Breast epithelium (tissue), 4 donors: ENCODE data around the gene SERPINE1. TPM values are rescaled to one million over a fixed set of nuclear protein-coding genes. Genes with fewer than 3 reads are reported as not detected.

Source experiments
- DNase-seq, 2 donors: peaks; one replicate each; pipeline ENCODE4 v3.0.0-alpha.2; 2019; ENCODE audit warnings: low spot score in 2 of 2
- H3K27ac ChIP-seq, 2 donors: fragments of 200-600 bp; sonication (generic) in 1 of 2; one replicate each; pipeline ENCODE4 v1.5.1; 2016 to 2019; ENCODE audit warnings: mild to moderate bottlenecking in 1 of 2
- H3K27me3 ChIP-seq, 2 donors: fragments of 200-600 bp; sonication (generic) in 1 of 2; one replicate each; pipeline versions ENCODE4 v1.5.1 to v1.6.0; 2017 to 2019; ENCODE audit warnings: control low read depth in 1 of 2, mild to moderate bottlenecking in 1 of 2
- H3K36me3 ChIP-seq: fragments of 200-600 bp; one replicate; pipeline ENCODE4 v1.5.1; 2019
- H3K4me1 ChIP-seq, 2 donors: fragments of 200-600 bp; sonication (generic); one replicate each; pipeline ENCODE4 v1.5.1; 2016 to 2019; ENCODE audit warnings: control low read depth in 1 of 2
- H3K4me3 ChIP-seq, 3 donors: fragments of 200-600 bp; sonication (generic); 1 replicate in 2 of 3; 2 replicates in 1 of 3; pipeline ENCODE4 v1.5.1; 2016 to 2019; ENCODE audit warnings: mild to moderate bottlenecking in 3 of 3, moderate library complexity in 2 of 3
- H3K9me3 ChIP-seq, 2 donors: fragments of 200-600 bp; sonication (generic) in 1 of 2; one replicate each; pipeline ENCODE4 v1.5.1; 2016 to 2019; ENCODE audit warnings: control low read depth in 1 of 2
- POLR2A ChIP-seq: fragments of 450-650 bp; IDR thresholded peaks from one replicate; pipeline ENCODE4 v1.6.1; 2016; ENCODE audit warnings: antibody characterized with exemption, mild to moderate bottlenecking, moderate library complexity
- POLR2AphosphoS5 ChIP-seq, 3 donors: sonication (generic); formaldehyde crosslinking; IDR thresholded peaks; one replicate each; pipeline ENCODE4 v1.6.1; 2017; ENCODE audit warnings: antibody characterized with exemption in 3 of 3
- intact Hi-C: fragments of 100-400 bp; cut with DNase I; formaldehyde crosslinking; loops from one replicate; pipeline ENCODE4 v1.15.1; 2023; ENCODE audit warnings: low total_unique reads
- total RNA-seq, 3 donors: library from RNA; depleted of rRNA; stranded (reverse); fragments of >200 nt; gene quantifications; one replicate each; pipeline ENCODE4 v1.1.0, GENCODE V29; 2016
- TF ChIP-seq, protein P1 (sequence below), 3 donors: fragments of 450-650 bp; IDR thresholded peaks; one replicate each; pipeline ENCODE4 v1.5.1; 2016 to 2017; ENCODE audit warnings: antibody characterized with exemption in 3 of 3, mild to moderate bottlenecking in 3 of 3, moderate library complexity in 3 of 3

The SERPINE1 gene
- total RNA-seq, 3 donors from 2014 or later = 6.2 to 24.3 (median 7.4) TPM

DNA sequence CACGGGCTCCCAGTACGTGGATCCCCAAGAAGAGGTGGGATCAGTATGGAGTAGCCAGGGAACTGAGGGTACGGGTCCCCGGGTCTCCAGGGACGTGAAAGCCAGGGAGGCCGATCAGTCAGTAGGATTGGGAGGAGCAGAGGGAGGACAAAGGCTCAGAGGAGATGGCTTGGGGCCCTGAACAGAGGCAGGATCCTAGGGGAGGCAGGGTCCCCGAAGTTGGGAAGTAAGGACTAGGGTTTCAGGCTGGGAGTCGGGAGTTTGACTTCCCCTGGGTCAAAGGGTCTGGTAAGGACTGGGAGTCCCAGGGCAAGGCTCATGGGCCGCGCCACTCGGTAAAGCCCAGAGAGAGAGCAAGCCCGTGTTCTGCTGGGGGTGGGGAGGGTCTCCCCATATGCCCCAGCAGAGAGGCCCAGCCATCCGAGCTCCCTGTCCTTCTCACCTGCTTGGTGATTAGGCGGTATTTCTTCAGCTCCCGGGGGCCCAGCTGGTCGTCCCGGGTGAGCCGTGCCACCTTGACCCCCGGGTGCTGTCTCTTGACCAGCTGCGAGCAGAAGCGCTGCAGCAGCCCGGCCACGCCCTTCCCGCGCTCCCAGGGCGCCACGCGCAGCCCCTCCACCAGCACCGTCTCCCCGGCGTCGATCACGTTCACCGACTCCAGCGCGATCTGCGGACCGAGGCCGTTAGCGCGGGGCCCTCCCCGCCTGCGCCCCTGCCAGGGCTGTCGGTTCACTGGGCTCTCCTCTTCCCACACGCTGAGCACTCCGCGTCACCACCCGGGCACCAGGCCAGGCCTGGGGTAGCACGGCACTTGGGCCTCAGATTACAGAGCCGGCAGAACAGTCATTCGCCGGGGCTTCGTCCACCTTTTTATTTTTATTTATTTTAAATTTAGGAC is 46.2 kb downstream of the SERPINE1 start:
- Histone ChIP-seq H3K9me3 (no peaks in the 10 kb centered on the region), H3K27me3 (peaks cover 26 to 97% of the 10 kb centered on the region in 2 donors), H3K4me1 (peaks cover 0 to 9% of the 10 kb centered on the region in 2 donors), H3K4me3 (peak overlapping the region in 2 of 3 donors; percentile 15 to 53), H3K36me3 (no peaks in the 10 kb centered on the region), H3K27ac (no peak overlapping the region)
- TF ChIP-seq POLR2AphosphoS5 (IDR thresholded peaks at IDR 0.05) (no peak), POLR2A (no peak)
- TF ChIP-seq, protein P1, sequence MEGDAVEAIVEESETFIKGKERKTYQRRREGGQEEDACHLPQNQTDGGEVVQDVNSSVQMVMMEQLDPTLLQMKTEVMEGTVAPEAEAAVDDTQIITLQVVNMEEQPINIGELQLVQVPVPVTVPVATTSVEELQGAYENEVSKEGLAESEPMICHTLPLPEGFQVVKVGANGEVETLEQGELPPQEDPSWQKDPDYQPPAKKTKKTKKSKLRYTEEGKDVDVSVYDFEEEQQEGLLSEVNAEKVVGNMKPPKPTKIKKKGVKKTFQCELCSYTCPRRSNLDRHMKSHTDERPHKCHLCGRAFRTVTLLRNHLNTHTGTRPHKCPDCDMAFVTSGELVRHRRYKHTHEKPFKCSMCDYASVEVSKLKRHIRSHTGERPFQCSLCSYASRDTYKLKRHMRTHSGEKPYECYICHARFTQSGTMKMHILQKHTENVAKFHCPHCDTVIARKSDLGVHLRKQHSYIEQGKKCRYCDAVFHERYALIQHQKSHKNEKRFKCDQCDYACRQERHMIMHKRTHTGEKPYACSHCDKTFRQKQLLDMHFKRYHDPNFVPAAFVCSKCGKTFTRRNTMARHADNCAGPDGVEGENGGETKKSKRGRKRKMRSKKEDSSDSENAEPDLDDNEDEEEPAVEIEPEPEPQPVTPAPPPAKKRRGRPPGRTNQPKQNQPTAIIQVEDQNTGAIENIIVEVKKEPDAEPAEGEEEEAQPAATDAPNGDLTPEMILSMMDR (IDR thresholded peaks at IDR 0.05) = no peak
- peak in 1 of 2 donors; percentile 31 for DNase-seq
- intact Hi-C loops = no loop called here

DNA sequence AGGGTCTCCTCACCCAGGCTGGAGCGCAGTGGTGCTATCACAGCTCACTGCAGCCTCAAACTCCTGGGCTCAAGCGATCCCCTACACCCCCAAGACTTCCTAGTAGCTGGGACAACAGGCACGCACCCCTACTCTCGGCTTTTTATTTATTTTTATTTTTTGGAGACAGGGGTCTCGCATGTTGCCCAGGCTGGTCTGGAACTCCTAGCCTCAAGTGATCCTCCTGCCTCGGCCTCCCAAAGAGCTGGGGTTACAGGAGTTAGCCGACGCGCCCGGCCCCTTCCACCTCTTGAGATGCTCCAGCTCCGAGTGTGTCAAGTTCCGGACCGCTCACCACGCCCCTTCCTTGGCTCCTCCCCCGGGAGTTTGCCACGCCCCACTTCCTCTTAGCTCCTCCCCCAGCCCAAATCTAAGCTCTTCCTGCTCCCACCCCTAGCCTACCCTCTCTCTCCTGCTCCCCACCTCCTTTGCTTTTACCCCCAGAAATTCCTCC is 46.9 kb downstream of the SERPINE1 start:
- peaks cover 0 to 9% of the 10 kb centered on the region in 2 donors for H3K4me1 ChIP-seq
- no peaks in the 10 kb centered on the region for H3K9me3 ChIP-seq
- intact Hi-C loops = no loop called here
- TF ChIP-seq, protein P1 (IDR thresholded peaks at IDR 0.05) = no peak
- no peak for TF ChIP-seq POLR2A
- TF ChIP-seq POLR2AphosphoS5 (IDR thresholded peaks at IDR 0.05) = no peak
- DNase-seq = no peak
- no peak overlapping the region for H3K27ac ChIP-seq
- H3K4me3 ChIP-seq = peak overlapping the region in 1 of 3 donors; percentile 53
- no peaks in the 10 kb centered on the region for H3K36me3 ChIP-seq
- H3K27me3 ChIP-seq = peaks cover 23 to 95% of the 10 kb centered on the region in 2 donors

DNA sequence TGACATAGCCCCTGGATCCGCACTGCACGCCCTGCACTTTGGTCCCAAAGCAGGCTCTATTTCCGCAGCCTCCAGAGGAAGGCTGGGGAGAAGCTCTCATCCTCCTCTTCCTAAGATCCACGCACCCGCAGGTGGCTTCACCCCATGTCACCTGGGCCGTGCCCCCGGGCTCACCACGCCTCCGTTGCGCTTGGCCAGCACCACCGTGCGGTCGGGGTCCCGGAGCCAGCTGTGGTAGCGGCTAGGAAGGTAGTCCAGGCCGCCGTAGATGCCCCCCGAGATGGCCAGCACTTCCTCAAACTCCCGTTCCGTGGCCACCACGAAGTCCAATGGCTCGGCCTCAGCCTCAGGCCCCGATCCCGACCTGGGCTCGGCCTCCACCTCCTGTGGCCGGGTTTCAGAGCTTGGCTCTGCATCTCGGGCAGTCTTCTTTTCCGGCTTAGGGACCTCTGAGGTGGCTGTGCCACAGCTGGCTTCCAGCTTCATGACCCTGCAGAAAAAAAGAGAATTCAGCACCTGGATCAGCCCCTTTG is 47.5 kb downstream of the SERPINE1 start:
- DNase-seq = no peak
- no peak for TF ChIP-seq POLR2A
- TF ChIP-seq POLR2AphosphoS5 (IDR thresholded peaks at IDR 0.05) = no peak
- TF ChIP-seq, protein P1 (IDR thresholded peaks at IDR 0.05) = no peak
- intact Hi-C loops = no loop called here
- Histone ChIP-seq H3K27me3 (peaks cover 21 to 95% of the 10 kb centered on the region in 2 donors), H3K36me3 (no peaks in the 10 kb centered on the region), H3K27ac (no peak overlapping the region), H3K4me3 (no peak overlapping the region), H3K4me1 (peaks cover 0 to 9% of the 10 kb centered on the region in 2 donors), H3K9me3 (no peaks in the 10 kb centered on the region)

DNA sequence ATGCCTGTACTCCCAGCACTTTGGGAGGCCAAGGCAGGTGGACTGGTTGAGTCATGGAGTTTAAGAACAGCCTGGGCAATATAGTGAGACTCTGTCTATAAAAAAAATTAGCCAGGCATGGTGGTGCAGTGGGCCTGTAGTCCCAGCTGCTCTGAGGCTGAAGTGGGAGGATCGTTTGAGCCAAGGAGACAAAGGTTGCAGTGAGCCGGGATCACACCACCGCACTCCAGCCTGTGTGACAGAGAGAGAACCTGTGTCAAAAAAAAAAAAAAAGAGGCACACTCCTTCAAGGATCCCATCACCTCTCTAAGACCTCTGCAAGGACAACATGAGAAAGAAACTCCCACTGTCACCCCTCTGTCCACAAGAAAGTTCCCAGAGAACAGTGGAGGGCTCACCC is 48.8 kb downstream of the SERPINE1 start:
- TF ChIP-seq POLR2AphosphoS5 (IDR thresholded peaks at IDR 0.05) = no peak
- no peak for TF ChIP-seq POLR2A
- TF ChIP-seq, protein P1 (IDR thresholded peaks at IDR 0.05) = no peak
- Histone ChIP-seq H3K27me3 (peaks cover 26 to 95% of the 10 kb centered on the region in 2 donors), H3K4me3 (no peak overlapping the region), H3K36me3 (no peaks in the 10 kb centered on the region), H3K9me3 (no peaks in the 10 kb centered on the region), H3K4me1 (peaks cover 0 to 17% of the 10 kb centered on the region in 2 donors), H3K27ac (no peak overlapping the region)
- no peak for DNase-seq
- intact Hi-C loops = no loop called here

DNA sequence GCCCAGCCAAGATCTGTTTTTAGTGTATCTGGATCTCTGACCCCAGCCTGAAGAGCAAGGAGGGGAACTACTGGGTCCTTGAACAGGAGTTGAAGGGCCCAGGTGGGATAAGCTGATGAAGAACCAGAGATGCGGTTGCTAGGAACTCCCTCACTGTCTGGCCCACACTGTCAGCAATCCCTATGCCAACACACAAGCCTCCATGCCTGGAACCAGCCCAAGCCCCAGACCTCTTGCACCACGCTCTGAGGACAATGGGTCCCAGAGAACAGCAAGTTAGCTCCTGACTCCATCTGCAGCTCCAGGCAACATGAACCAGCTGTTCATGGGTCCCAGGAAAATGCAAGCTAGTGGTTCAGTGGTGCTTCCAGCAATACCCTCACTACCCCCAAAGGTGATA is 50.7 kb downstream of the SERPINE1 start:
- no peaks in the 10 kb centered on the region for H3K36me3 ChIP-seq
- intact Hi-C loops = no loop called here
- no peak overlapping the region for H3K4me3 ChIP-seq
- H3K27ac ChIP-seq = no peak overlapping the region
- no peak for DNase-seq
- peaks cover 0 to 10% of the 10 kb centered on the region in 2 donors for H3K4me1 ChIP-seq
- TF ChIP-seq POLR2AphosphoS5 (IDR thresholded peaks at IDR 0.05) (no peak), POLR2A (no peak)
- TF ChIP-seq, protein P1 (IDR thresholded peaks at IDR 0.05) = no peak
- H3K27me3 ChIP-seq = peaks cover 17 to 84% of the 10 kb centered on the region in 2 donors
- H3K9me3 ChIP-seq = no peaks in the 10 kb centered on the region
